Left kidney (tissue), 1 donor: Measurements from ENCODE around the gene XRCC1. TPM values are rescaled to one million over a fixed set of nuclear protein-coding genes. Genes with fewer than 3 reads are reported as not detected.

Experiments used
- polyA plus RNA-seq: library from polyadenylated mRNA; unstranded; fragments of 120-200 nt; gene quantifications from one replicate; pipeline ENCODE4 v1.2.1, GENCODE V29; 2013; ENCODE audit not compliant: insufficient read length

Gene XRCC1
- polyA plus RNA-seq, 1 donor, result 58.6 TPM

Other genes with a start within 250 kb of the XRCC1 start
- gene CD177, start 221.8 kb downstream of the XRCC1 start, polyA plus RNA-seq, result 0.20 TPM
- gene TEX101, start 160.6 kb downstream of the XRCC1 start, polyA plus RNA-seq, result not detected
- 1.1 TPM for gene LYPD3, start 109.9 kb downstream of the XRCC1 start, polyA plus RNA-seq
- gene PHLDB3, start 70.8 kb downstream of the XRCC1 start, polyA plus RNA-seq, result 7.8 TPM
- gene ETHE1, start 48.3 kb downstream of the XRCC1 start, polyA plus RNA-seq, result 25.4 TPM
- gene ZNF575, start 42.3 kb downstream of the XRCC1 start, polyA plus RNA-seq, result 1.6 TPM
- gene PINLYP, start 274 bp upstream of the XRCC1 start, polyA plus RNA-seq, result 19.2 TPM
- 19.5 TPM for gene IRGQ, start 20.6 kb upstream of the XRCC1 start, polyA plus RNA-seq
- gene ZNF576, start 21.1 kb upstream of the XRCC1 start, polyA plus RNA-seq, result 11.6 TPM
- gene SRRM5, start 36.6 kb upstream of the XRCC1 start, polyA plus RNA-seq, result 1.1 TPM
- 72.8 TPM for gene ZNF428, start 44.1 kb upstream of the XRCC1 start, polyA plus RNA-seq
- gene CADM4, start 64.3 kb upstream of the XRCC1 start, polyA plus RNA-seq, result 43.0 TPM
- gene PLAUR, start 94.6 kb upstream of the XRCC1 start, polyA plus RNA-seq, result 10.6 TPM
- gene IRGC, start 140.5 kb upstream of the XRCC1 start, polyA plus RNA-seq, result not detected
- gene SMG9, start 179.4 kb upstream of the XRCC1 start, polyA plus RNA-seq, result 57.5 TPM
- gene KCNN4, start 205.4 kb upstream of the XRCC1 start, polyA plus RNA-seq, result 1.6 TPM
- 0.33 TPM for gene LYPD5, start 226.9 kb upstream of the XRCC1 start, polyA plus RNA-seq